ENCODE results near the gene SYNC. TPM values are rescaled to one million over a fixed set of nuclear protein-coding genes. Genes with fewer than 3 reads are reported as not detected.
A peak's percentile ranks its signal among the peaks of the same experiment; 100 is the strongest.

The SYNC gene
- total and polyA plus RNA-seq, 9 of the 15 experiments (the other 6 are each of a cell fraction or from before 2014, with no cell fraction given) = 0.49 to 1.1 (median 0.87) TPM

DNA sequence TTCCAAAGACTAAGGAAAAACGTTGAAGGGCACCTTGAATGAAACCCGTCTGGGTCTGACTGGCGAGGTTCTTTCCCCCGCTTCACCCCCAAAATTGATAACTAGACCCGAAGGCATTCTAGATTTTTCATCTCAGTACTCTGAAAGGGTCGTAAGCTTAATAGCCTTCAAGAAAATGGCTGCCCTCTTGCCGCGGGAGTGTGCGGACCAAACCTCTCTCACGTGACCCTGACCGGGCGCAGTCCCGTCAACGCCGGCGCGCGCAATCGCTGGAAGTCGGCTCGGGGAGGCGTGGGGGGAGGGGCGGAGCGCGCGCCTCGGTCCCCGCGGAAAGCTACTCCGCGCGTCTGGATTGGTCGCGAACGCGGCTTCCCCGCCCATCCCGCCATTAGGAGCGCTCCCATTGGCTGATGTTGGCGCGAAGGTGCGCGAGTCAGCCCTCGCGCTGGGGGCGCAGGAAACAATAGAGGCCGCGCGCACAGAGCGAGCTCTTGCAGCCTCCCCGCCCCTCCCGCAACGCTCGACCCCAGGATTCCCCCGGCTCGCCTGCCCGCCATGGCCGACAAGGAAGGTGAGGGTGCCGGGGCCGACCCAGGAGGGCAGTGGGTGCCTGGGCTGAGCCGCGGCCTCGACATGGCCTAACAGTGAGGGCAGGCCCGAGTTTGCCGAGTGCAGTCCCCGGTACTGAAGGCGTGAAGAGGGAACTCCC, 51.7 kb downstream of the SYNC start, which contains the start of gene RBBP4 (continued):
- TF ChIP-seq HDAC8 (tag; IDR thresholded peaks at IDR 0.05) (peak; percentile 99), ZEB2 (IDR thresholded peaks at IDR 0.05) (no peak), USF2 (CRISPR knock-in tag; IDR thresholded peaks at IDR 0.05) (peak; percentile 97), C11orf30 (IDR thresholded peaks at IDR 0.05; ENCODE audit: low read depth) (0 out of 2 replicates have a peak, but pooled peaks have one; percentile 39), STAT5A (IDR thresholded peaks at IDR 0.05; ENCODE audit: borderline replicate concordance, low read length) (no peak; the same call in 1 of the 2 replicates), SNRNP70 (optimal IDR thresholded peaks at IDR 0.05; ENCODE audit: low read depth, low read length) (no peak), DMBX1 (CRISPR knock-in tag; IDR thresholded peaks at IDR 0.05; ENCODE audit: borderline replicate concordance) (peak; percentile 99), GTF2E2 (tag; IDR thresholded peaks at IDR 0.05) (peak; percentile 83), HEY1 (CRISPR knock-in tag; IDR thresholded peaks at IDR 0.05; ENCODE audit: borderline replicate concordance) (peak; percentile 84), POLR2AphosphoS2 (IDR thresholded peaks at IDR 0.05; ENCODE audit: low read length) (no peak; the same call in 1 of the 2 replicates), GABPB2 (CRISPR knock-in tag; conservative IDR thresholded peaks at IDR 0.05) (0 out of 2 replicates have a peak, but pooled peaks have one; percentile 1), SP1 (CRISPR knock-in tag; IDR thresholded peaks at IDR 0.05) (peak; percentile 92), ELF4 (CRISPR knock-in tag; IDR thresholded peaks at IDR 0.05) (peak; percentile 98), GABPB1 (CRISPR knock-in tag; IDR thresholded peaks at IDR 0.05) (peak; percentile 64), ZNF165 (CRISPR knock-in tag; IDR thresholded peaks at IDR 0.05; ENCODE audit: borderline replicate concordance) (peak; percentile 95), NBN (IDR thresholded peaks at IDR 0.05; ENCODE audit: low read depth) (peak; percentile 19), ATF7 (IDR thresholded peaks at IDR 0.05) (peak; percentile 70; the same call in 1 of the 2 replicates), CBX1 (IDR thresholded peaks at IDR 0.05; ENCODE audit: low read depth) (peak; percentile 72; the same call in 1 of the 2 replicates), JUND (IDR thresholded peaks at IDR 0.05; ENCODE audit: borderline replicate concordance, low read depth, low read length) (peak; percentile 56; the same call in 1 of the 2 replicates), JUND (tag; IDR thresholded peaks at IDR 0.05; ENCODE audit: borderline replicate concordance, low read depth, low read length) (no peak; the same call in 1 of the 3 replicates), SLC30A9 (CRISPR knock-in tag; IDR thresholded peaks at IDR 0.05) (no peak; the same call in 1 of the 2 replicates), LEF1 (IDR thresholded peaks at IDR 0.05) (peak; percentile 79), HDAC6 (IDR thresholded peaks at IDR 0.05; ENCODE audit: low read depth, low read length) (no peak), NCOA2 (IDR thresholded peaks at IDR 0.05; ENCODE audit: partially characterized antibody in 2 of 2) (no peak), ARID1B (IDR thresholded peaks at IDR 0.05) (no peak), OTX1 (CRISPR knock-in tag; IDR thresholded peaks at IDR 0.05) (peak; percentile 98), CREB1 (IDR thresholded peaks at IDR 0.05) (peak; percentile 60), CREB1 (CRISPR knock-in tag; IDR thresholded peaks at IDR 0.05) (peak; percentile 81), ZBTB7A (IDR thresholded peaks at IDR 0.05; ENCODE audit: borderline replicate concordance, control insufficient read depth, low read depth, low read length) (peak; percentile 62; the same call in 1 of the 2 replicates), KAT2B (IDR thresholded peaks at IDR 0.05; ENCODE audit: low read depth, low read length) (no peak)
- TF ChIP-seq, protein P1, sequence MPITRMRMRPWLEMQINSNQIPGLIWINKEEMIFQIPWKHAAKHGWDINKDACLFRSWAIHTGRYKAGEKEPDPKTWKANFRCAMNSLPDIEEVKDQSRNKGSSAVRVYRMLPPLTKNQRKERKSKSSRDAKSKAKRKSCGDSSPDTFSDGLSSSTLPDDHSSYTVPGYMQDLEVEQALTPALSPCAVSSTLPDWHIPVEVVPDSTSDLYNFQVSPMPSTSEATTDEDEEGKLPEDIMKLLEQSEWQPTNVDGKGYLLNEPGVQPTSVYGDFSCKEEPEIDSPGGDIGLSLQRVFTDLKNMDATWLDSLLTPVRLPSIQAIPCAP (CRISPR knock-in tag; IDR thresholded peaks at IDR 0.05; ENCODE audit: borderline replicate concordance) = no peak

All from K562 (cell line).